ENCODE measurements around the gene ZNF264. TPM values are rescaled to one million over a fixed set of nuclear protein-coding genes. Genes with fewer than 3 reads are reported as not detected.

Gene ZNF264
- 29.1 and 50.5 TPM in 2 replicates for total RNA-seq
- polyA plus RNA-seq: 2.9 and 3.8 TPM in 2 replicates

DNA sequence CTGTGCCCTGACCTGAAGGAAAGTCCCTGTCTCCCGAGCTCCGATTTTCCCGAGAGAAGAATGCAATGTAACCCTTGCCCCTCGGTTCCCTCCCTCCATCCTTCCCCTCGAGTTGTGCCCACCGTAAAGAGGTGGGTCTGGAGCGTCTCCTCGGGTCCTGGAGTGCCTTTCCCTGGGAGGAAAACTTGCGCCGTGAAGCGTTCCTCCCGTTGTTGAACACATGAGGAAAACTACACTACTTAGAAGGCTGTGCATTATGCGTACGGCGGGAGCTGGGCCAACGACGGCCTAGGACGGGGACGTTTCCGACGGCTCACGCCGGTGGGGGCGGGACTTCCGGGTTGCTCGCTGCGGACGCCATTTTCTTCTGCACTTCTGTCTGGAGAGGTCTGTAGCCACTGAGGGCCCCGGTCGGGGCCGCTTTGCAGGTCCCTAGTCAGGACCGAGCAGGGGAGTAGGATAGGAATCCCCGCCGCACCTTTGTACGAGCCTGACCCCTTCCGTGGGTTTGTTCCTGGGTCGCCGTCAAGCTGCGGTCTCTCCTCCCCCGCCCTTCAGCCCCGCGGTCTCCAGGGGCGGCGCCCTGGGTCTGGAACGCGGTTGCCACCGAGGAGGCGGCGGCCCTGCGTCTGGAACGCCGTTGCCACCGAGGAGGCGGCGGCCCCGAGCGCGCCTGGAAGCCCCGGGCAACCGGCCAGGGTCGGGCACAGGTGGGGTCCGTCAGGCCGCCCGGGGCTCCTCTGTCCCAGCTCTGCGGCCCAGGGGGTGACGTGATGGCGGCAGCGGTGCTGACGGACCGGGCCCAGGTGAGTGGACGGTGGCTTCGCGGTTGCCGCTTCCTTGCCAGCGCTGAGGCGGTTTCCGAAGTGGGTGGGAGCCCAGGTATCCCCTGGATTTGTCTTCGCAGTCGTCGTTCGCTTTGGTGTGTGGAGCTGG lies at the start of gene ZNF264:
TSS of gene ZNF264 (plus strand) at position 360 of the 936 bp plus-strand sequence. CDS start at position 774, 414 bp downstream.
- Histone ChIP-seq H3K27ac (peak within 1 kb of the TSS; percentile 95), H3K4me3 (peak within 1 kb of the TSS; percentile 91), H3K9me3 (ENCODE audit: low read depth) (no peaks in the 10 kb centered on the region), H3K27me3 (no peaks in the 10 kb centered on the region), H3K36me3 (peaks cover 27% of the 10 kb centered on the region), H3K4me1 (ENCODE audit: low read depth) (peaks cover 7% of the 10 kb centered on the region)
- TF ChIP-seq, protein P1, sequence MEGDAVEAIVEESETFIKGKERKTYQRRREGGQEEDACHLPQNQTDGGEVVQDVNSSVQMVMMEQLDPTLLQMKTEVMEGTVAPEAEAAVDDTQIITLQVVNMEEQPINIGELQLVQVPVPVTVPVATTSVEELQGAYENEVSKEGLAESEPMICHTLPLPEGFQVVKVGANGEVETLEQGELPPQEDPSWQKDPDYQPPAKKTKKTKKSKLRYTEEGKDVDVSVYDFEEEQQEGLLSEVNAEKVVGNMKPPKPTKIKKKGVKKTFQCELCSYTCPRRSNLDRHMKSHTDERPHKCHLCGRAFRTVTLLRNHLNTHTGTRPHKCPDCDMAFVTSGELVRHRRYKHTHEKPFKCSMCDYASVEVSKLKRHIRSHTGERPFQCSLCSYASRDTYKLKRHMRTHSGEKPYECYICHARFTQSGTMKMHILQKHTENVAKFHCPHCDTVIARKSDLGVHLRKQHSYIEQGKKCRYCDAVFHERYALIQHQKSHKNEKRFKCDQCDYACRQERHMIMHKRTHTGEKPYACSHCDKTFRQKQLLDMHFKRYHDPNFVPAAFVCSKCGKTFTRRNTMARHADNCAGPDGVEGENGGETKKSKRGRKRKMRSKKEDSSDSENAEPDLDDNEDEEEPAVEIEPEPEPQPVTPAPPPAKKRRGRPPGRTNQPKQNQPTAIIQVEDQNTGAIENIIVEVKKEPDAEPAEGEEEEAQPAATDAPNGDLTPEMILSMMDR (IDR thresholded peaks at IDR 0.05; ENCODE audit: low read depth, low read length): no peak
- DNase-seq (ENCODE audit: low read depth in 1 of 2, low spot score in 1 of 2): peak; percentile 90 to 93

DNA sequence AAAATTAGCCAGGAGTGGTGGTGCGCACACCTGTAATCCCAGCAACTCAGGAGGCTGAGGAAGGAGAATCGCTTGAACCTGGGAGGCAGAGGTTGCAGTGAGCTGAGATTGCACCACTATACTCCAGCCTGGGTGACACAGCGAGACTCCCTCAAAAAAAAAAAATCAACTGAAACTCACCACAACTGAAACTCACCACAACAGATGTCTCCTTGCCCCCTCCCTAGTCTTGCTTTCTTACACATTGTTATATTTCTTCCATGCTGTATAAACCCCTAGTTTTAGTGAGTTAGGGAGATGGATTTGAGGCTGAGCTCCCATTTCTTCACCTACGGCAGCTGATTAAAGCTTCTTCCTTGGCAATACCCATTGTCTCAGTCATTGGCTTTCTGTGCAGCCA lies 49.6 kb upstream of the ZNF264 start:
- Histone ChIP-seq H3K4me1 (ENCODE audit: low read depth) (no peaks in the 10 kb centered on the region), H3K27ac (no peak overlapping the region), H3K36me3 (no peaks in the 10 kb centered on the region), H3K4me3 (no peak overlapping the region), H3K9me3 (ENCODE audit: low read depth) (peaks cover 2% of the 10 kb centered on the region), H3K27me3 (no peaks in the 10 kb centered on the region)
- TF ChIP-seq, protein P1 (IDR thresholded peaks at IDR 0.05; ENCODE audit: low read depth, low read length): no peak
- no peak for DNase-seq (ENCODE audit: low read depth in 1 of 2, low spot score in 1 of 2)

DNA sequence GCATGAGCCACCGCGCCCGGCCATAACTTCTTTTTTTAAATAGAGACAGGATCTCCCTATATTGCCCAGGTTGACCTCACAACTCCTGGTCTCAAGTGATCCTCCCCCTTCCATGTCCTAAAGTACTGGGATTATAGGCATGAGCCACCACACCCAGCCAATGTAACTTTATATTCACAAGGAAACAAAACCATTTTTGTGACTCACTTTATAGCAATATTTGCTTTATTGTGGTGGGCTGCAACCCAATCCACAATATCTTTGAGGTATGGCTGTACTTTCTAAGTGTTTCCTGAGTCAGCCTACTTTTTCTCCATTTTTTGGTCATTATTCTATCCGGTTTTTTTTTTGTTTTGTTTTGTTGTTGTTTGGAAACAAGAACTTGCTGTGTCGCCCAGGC lies 38.4 kb upstream of the ZNF264 start:
- Histone ChIP-seq H3K27ac (no peak overlapping the region), H3K4me1 (ENCODE audit: low read depth) (no peaks in the 10 kb centered on the region)

DNA sequence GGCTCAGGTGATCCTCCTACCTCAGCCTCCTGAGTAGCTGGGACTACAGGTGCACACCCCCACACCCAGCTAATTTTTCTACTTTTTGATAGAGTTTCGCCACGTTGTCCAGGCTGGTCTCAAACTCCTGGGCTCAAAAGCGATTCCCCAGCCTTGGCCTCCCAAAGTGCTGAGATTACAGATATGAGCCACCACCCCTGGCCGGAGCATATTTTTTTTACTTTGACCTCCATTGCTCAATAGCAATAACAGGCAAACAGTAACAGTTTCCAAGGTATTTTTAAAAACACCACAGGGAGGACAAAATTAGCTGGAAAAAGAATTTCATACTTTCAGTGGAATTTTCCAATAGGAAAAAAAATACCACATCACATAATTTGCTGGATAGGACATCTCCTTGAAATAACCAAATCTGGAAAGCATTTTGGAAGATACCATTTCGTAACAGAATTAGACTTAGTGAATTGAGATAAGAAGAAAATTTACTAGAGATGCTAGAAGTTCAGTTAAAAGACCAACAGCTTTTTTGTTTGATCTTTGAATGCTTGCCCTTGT lies 29.2 kb upstream of the ZNF264 start:
- Histone ChIP-seq H3K27me3 (no peaks in the 10 kb centered on the region), H3K4me1 (ENCODE audit: low read depth) (no peaks in the 10 kb centered on the region), H3K27ac (no peak overlapping the region), H3K4me3 (no peak overlapping the region), H3K9me3 (ENCODE audit: low read depth) (no peaks in the 10 kb centered on the region), H3K36me3 (no peaks in the 10 kb centered on the region)
- no peak for DNase-seq (ENCODE audit: low read depth in 1 of 2, low spot score in 1 of 2)
- TF ChIP-seq, protein P1 (IDR thresholded peaks at IDR 0.05; ENCODE audit: low read depth, low read length): no peak

More for the DNA sequence above, 38.4 kb upstream of the ZNF264 start:
- TF ChIP-seq, protein P1 (IDR thresholded peaks at IDR 0.05; ENCODE audit: low read depth, low read length): no peak
- Histone ChIP-seq H3K4me3 (no peak overlapping the region), H3K9me3 (ENCODE audit: low read depth) (no peaks in the 10 kb centered on the region), H3K27me3 (no peaks in the 10 kb centered on the region), H3K36me3 (no peaks in the 10 kb centered on the region)
- DNase-seq (ENCODE audit: low read depth in 1 of 2, low spot score in 1 of 2): no peak

DNA sequence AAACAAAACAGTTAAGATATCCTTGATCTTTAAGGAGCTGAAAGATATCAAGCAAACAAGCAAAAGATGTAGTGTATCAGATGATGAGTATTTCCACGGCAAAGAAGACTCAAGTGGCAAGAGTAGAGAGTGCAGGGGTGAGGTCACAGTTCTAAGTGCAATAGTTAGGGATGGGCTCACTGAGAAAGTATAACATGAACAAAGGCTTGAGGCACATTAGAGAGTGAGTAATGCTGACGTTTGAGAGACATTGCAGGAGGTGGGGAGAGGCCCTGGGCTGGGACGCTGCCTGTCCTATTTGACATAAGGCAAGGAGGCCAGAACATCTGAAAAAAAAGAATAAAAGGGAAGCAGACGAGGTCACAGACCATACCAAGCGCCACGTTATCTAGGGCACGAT lies 25.5 kb upstream of the ZNF264 start:
- Histone ChIP-seq H3K27ac (no peak overlapping the region), H3K9me3 (ENCODE audit: low read depth) (no peaks in the 10 kb centered on the region), H3K4me3 (no peak overlapping the region), H3K4me1 (ENCODE audit: low read depth) (no peaks in the 10 kb centered on the region), H3K36me3 (no peaks in the 10 kb centered on the region), H3K27me3 (no peaks in the 10 kb centered on the region)
- DNase-seq (ENCODE audit: low read depth in 1 of 2, low spot score in 1 of 2): no peak
- TF ChIP-seq, protein P1 (IDR thresholded peaks at IDR 0.05; ENCODE audit: low read depth, low read length): no peak

Data from cardiac muscle cell (in vitro differentiated cells and primary cell).